SKM-1 (cell line): Measurements from ENCODE around the gene RNF114.
"Not testable (repeated sequence)": the region's sequence is repeated elsewhere in the genome, so short reads cannot be mapped to it uniquely, and the experiment has no call there.

Source experiments
- DNase-seq: peaks from one replicate; lab custom pipeline; 2025; ENCODE audit not compliant: unreplicated experiment; lab: John Stamatoyannopoulos, UW

The RNF114 gene

DNA sequence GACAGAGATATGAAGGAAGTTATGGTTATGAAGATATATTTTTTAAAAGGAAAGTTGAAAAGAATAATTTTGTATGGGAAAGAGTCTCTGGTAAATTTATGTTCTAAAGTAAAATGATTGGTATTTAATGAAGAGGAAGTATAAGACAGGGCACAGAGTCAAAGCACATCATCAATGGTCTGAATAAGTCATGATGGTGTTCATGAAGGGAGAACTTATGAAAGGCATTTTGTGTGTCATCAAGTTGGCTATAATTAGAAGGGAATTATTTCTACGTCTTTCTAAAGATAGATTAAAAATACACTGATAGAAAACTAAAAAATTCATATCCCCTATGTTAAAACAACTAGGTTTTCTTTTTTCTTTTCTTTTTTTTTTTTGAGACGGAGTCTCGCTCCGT, 25.2 kb downstream of the RNF114 start:
- DNase-seq: no peak

DNA sequence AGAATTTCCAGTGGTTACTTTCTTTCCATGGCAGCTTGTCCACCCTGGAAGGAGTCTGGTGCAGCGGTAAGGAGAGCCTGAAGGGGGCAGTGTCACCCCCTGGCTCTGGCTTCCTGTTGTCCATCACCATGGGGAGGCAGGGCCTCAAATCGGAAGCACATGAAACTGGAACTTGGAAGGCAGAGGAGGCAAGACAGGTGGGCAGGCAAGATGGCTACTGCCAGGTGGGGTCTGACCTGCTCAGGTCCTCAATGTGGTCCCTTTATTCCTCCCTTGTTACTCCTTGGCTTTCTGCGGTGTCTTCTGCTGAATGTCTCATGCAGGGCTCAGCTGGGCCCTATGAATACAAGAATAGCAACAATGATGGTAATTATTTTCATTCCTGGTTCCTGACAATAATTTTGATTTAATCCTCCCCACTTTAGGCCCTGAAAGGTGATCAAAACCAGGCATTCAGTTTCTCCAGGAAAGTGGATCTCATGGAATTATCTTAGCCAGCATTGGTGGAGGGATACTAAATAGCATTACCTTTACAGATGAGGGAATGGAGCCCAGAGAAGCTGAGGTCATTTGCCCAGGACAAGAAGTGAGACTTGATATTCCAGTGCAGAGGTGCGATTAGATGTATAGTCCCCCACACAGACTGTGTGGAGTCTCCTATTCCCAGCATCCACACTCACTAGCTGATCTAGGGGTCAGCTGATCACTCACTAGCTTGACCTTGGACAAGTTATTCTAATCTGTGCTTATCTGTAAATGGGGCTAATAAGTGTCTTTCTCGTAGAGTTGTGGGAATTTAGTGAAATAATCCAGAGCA, 29.0 kb downstream of the RNF114 start:
- DNase-seq: peak; percentile 60

DNA sequence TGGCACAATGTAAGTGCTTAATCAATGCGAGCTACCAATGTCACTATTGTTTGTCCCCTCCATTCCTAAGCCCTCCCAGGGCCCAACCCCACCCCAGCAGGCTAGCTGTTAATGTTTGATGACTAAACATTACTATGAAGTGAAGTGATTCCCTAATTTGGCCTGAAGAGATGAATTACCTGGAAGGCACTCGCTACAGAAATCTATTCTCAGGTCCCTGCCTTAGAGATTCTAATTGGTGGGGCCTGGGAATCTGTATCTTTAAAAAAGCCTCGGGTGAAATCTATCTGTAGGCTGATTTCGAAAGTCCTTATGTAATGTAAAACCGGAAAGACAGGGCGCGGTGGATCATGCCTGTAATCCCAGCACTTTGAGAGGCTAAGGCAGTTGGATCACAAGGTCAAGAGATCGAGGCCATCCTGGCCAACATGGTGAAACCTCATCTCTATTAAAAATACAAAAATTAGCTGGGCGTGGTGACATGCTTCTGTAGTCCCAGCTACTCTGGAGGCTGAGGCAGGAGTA, 29.6 kb downstream of the RNF114 start:
- DNase-seq: no peak

DNA sequence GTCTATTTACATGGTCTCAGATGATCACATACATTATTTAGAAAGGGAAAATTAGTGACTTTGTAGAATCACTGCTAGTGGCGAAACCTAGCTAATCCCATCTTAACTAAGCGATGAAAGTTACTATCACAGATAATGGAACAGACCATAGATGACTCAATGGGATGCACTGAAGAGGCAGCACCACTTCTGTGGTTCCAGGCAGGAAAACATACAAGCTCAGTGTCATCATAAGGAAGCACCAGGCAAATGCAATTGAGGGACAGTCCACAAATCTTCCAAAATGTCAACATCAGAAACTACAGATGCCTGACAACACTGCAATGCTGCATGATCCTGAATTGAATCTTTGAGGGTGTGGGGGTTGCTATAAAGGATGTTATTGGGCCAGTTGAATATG, 30.7 kb downstream of the RNF114 start:
- DNase-seq: no peak

DNA sequence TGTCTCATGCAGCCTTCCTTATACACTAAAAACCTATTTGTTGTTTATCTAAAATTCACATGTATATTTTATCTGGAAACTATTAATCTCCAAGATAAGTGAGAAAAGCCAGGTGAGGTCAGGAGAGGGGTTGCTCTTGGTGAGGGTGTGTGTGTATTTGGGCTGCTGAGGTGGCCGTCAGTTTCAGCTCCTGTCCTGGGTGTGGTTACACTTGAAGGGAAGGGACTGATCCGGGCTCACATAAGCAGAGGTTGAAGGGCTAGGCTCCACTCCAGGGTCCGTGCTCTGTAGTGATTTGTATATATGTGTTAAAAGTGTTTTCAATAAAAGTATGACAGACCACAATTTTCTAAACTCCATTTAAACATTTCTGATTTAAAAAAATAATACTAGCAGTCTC, 33.0 kb downstream of the RNF114 start:
- DNase-seq: no peak

DNA sequence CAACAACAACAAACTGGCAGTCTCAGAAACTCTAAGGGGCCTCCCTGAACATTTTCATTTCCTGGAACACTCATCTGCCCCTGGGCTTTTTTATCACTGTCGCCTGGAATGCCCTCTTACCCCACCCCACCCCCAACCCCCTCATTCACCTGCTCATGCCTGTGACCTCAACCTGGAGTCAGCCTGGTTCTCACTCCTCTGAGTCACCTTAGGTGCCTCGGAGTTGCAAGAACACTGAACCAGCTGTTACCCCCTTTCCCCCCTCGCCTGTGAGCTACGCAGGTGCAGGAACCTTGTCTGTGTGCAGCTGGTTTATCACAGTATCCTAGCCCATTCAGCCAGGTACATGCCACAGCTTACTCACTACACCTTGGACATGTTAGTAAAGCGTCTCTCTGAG, 33.7 kb downstream of the RNF114 start:
- no peak for DNase-seq

DNA sequence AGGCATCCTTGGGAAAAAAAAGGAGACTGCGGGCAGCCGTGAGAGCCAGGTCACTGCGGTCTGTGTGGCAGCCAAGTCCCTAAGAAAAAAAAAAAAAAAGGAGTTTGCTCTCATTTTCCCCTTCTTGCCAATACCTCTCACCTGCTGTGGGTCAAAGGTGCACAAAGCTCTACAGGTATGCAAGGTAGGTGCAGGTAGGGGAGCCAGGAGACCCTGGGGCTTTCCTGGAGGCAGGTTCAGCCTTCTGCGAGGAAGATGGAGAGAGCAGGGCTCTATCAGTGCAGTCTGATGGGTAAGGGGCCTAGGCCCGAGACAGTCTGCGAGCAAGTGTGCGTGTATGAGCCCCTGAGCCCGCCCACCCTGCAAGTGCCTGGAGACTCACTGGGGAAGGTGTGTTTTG, 34.3 kb downstream of the RNF114 start:
- DNase-seq: no peak

DNA sequence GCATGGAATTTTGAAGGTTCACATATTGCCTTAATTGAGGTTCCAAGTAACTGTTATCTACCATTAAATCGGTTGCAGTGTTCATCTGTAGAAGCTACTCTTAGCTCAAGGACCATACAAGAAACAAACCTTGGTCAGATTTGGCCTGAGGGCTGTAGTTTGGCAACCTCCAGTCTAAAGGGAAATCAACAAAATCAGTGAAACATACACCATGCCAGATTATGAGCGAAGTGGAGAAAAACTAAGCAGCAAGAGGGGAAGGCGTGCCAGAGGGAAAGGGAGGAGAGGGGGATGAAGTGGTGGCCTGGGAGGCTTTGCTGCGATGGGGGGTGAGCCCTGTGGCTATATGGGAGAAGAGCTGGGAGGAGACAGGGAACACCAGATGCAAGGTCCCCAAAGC, 37.8 kb downstream of the RNF114 start:
- DNase-seq: no peak

DNA sequence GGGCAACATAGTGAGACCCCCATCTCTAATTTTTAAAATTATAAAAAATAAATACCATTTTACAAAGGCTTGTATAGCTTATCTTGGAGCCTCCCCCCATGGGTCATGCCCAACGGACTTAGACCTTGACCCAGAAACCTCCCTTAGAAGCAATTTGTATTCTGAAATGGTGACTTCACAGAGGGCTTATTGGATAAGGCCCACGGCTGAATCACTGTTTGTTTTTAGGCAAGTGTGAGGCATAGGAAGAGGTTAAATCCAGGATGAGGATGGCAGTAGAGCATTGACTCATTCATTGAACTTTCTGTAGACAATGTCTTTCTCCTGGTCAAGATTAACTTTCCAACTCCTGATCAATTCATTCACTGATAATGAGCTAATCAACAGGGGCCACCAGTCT, 40.3 kb downstream of the RNF114 start:
- no peak for DNase-seq

DNA sequence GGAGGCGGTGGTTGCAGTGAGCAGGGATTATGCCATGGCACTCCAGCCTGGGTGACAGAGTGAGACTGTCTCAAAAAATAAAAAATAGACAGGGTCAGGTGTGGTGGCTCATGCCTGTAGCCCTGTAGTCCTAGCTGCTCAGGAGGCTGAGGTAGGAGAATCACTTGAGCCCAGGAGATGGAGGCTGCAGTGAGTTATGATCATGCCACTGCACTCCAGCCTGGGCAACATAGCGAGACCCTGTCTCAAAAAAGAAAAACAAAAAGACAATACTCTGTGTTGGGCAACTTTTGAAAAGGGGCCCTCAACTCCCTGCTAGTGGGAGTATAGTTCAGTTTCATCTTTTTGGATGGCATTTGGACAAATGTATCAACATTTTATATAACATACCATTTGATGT, 41.5 kb downstream of the RNF114 start:
- not testable (repeated sequence) for DNase-seq

DNA sequence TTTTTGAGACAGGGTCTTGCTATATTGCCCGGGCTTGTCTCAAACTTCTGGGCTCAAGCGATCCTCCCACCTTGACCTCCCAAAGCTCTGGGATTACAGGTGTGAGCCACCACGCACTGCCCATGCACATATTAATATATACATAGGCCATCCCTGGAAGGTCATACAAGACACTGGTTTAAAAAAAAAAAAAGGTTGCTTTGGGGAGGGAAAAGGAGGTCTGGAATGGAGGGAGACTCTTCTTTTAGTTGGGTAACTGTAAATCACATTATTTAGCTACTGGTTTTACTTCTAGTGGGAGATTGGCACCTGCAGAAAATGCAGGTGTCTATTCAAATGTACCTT, 42.5 kb downstream of the RNF114 start:
- no peak for DNase-seq

DNA sequence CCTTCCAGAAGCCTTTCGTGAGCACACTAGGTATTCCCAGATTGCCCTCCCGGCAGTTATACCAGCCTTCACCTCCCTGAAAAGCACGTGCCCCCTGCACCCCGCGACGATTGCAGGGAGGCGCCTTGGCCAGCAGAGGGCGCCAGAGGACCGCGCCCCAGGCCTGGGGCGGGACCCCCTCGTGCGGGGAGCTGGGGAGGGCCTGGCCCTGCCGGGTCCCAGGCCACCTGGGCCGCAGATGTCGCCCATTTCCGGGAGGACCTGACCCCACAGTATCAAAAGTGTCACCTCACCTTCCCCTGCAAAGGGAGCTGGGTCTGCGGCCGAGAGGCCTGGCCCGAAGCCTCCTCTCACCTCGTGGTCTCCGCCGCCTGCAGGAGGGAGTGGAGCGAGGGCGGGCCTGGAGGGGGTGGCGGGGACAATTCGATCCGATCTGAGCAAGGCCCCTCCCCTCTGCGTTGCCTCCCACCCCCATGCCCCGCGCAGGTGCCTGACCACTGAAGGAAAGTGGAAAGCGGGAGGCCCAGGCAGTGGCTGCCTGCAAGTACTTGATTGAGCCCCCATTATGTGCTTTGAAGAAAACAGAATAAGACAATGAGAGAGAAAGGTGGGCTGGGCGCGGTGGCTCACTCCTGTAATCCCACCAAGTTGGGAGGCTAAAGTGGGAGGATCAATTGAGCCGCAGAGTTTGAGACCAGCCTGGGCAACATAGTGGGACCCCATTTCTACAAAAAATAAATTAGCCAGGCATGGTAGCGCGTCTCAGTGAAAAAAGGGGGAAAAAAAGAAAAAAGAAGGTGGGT, 43.0 kb downstream of the RNF114 start:
- peak; percentile 26 for DNase-seq

DNA sequence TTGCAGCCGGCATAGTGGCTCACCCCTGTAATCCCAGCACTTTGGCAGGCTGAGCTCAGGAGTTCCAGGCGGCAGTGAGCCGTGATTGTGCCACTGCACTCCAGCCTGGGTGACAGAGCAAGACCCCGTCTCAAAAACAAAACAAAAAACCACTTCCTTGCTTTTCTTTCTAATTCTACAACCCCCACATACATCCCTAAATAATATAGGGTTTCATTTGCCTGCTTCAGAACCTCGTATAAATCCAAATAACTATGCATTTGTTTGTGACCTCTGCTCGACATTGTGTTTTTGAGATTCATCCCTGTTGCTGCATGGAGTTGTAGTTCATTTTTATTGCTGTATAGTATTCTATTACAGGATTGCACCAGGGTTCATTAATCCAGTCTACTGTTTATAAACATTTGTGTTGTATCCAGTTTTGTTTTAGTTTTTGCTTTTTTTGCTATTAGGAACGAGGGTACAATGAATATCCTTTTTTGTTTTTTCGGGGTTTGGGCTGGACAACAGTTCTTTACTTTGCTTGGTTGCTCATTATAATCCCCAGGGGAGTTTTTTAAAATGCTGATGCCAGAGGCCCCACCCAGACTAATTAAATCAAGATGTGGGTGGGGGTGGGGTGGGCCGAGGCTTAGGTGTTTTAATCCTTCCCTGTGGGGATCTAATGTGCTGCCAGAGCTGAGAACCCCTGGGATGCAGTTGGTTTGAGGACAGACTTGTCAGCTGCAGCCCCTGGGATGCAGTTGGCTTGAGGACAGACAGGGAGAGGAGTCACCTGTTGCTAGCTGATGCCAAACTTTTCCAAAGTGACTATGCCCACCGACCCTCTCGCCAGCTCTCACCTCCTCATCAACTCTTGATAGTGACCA, 44.2 kb downstream of the RNF114 start:
- DNase-seq: no peak

DNA sequence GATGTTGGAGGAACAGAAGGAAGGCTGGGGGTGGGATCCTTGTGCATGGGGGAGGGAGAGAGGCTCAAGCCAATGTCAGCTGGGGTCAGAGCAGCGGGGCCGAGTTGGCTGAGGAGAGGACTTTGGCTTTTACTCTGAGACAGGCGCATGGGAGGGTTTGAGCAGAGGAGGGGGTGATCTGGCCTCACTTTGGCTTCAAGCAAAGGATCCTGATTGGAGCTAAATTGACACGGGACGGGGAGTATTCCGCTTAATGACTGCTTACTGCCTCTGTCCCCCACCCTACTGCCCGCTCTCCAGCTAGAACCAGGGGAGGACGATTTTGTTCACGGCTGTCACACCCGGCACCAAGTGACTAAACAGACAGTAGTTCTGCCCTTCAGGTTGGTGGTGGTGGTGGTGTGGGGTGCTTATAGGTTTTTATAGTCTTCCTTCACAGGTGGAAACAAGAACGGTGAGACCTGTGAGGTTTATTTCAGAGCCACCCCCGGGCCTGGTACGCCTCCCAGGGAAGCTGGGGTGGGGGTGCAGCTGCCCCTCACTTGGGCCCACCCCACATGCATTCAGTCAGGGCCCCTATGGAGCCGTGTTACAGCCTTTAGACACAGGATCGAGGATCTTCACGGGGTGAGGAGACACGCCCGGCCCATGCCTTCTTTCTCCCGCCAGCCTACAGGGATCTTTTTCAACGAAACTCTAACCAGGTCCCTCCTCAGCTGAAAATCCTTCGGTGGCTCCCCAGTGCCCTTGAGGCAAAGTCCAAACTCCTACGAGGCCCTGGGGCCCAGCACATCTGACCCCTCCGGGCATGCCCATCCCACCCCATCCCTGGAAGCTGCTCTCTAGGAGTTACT, 45.2 kb downstream of the RNF114 start:
- DNase-seq: no peak

DNA sequence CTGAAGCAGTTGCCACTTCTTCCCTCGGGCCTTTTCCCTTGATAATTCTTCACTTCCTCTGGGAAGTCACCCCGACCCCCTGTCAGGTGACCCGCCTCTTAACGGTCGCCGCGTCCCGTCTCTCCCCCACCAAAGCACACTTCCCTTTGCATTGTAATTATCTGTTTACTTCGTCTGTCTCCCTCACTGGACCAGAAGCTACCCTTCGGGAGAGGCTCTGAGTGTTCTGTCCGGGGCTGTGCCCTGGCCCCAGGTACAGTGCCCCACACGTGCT, 45.8 kb downstream of the RNF114 start:
- DNase-seq: no peak

DNA sequence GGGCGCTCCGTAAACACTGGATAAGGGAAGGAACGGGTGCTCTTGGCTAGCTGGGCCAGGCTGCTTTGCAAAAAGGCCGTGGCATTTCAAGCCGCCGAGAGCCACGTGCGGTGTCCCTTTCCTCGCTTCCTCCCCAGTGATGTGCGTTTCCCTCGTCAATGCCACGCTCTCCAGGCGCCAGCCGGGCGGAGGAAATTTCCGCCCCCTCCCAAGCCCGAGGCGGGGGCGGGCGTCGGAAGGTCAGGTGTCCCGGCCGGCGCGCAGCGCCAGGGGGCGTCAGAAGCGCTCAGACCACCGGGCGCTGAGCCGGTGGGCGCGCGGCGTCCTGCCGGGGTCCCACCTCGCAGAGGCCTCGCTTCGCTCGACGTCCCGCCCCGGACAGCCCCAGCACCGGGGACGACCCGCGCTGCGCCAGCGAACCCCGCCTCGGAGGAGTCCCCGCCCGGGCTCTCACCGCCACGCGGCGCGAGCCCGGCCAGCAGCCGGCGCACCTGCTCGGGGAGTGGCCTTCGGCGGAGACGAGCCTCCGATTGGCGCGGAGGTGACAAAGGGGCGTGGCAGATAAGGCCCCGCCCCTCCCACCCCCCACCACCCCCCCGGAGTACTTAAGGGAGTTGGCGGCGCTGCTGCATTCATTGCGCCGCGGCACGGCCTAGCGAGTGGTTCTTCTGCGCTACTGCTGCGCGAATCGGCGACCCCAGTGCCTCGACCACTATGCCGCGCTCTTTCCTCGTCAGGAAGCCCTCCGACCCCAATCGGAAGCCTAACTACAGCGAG, 46.3 kb downstream of the RNF114 start, which contains the start of gene SNAI1:
Gene SNAI1, plus strand, starts transcription at position 635 of the 777 bp plus-strand sequence. Its CDS starts 80 bp downstream, at position 715.
- DNase-seq: peak; percentile 80

DNA sequence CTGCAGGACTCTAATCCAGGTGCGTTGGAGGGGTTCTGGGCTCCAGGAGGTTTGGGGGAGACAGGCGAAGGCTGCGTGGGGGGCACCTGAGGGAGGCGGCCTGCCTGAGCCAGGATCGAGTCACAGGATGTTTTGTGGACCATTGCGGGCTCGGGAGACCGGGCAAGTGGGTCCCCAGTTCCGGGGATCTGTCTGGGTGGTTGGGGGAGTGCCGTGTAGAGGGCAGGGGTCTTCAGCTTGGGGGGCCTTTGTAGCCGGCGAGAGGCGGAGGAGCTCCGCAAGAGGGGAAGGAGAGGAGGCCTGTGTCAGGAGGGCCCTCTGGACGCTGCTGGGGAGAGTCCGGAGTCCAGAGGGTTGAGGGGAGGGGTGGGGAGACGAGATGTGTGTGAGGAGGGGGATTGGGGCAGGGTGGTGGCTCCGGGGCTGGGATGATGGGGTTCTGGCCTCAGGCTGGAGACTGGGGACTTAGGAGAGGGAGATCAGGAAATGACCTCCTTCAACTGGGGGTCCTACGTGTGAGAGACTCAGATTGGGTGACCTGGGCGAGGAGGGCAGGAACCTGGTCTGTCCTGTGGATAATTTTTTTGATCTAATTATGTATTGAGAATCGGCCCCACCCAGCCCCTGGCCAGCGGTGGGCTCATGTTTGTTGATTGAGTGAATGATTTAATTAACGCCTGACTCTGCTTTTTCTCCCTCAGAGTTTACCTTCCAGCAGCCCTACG, 47.1 kb downstream of the RNF114 start:
- no peak for DNase-seq

DNA sequence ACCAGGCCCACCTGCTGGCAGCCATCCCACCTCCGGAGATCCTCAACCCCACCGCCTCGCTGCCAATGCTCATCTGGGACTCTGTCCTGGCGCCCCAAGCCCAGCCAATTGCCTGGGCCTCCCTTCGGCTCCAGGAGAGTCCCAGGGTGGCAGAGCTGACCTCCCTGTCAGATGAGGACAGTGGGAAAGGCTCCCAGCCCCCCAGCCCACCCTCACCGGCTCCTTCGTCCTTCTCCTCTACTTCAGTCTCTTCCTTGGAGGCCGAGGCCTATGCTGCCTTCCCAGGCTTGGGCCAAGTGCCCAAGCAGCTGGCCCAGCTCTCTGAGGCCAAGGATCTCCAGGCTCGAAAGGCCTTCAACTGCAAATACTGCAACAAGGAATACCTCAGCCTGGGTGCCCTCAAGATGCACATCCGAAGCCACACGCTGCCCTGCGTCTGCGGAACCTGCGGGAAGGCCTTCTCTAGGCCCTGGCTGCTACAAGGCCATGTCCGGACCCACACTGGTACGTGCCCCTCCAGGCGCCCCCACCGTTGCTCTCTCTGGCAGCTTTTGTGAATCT, 47.7 kb downstream of the RNF114 start:
- no peak for DNase-seq
